Progenitor cell of endocrine pancreas (in vitro differentiated cells): Measurements from ENCODE around the gene SLC27A3. TPM values are rescaled to one million over a fixed set of nuclear protein-coding genes. Genes with fewer than 3 reads are reported as not detected.

ENCODE experiments used
- DNase-seq: peaks from one replicate; pipeline ENCODE4 v3.0.0; 2021; ENCODE audit warnings: low spot score; ENCODE audit not compliant: unreplicated experiment
- H3K27ac Mint-ChIP-seq: 2 replicates; pipeline ENCODE4 v1.8.0; 2021; ENCODE audit warnings: mild to moderate bottlenecking, moderate library complexity, mixed read lengths
- H3K27me3 Mint-ChIP-seq: 2 replicates; pipeline ENCODE4 v1.8.0; 2021; ENCODE audit warnings: mixed read lengths
- H3K36me3 Mint-ChIP-seq: 2 replicates; pipeline ENCODE4 v1.8.0; 2022; ENCODE audit warnings: mixed read lengths; ENCODE audit not compliant: insufficient read depth
- H3K4me1 Mint-ChIP-seq: 2 replicates; pipeline ENCODE4 v1.8.0; 2021; ENCODE audit warnings: low read depth, mixed read lengths
- H3K4me3 Mint-ChIP-seq: 2 replicates; pipeline ENCODE4 v1.8.0; 2021; ENCODE audit warnings: low read depth, mild to moderate bottlenecking, moderate library complexity, mixed read lengths
- H3K9me3 Mint-ChIP-seq: 2 replicates; pipeline ENCODE4 v1.8.0; 2021; ENCODE audit warnings: low read depth, mixed read lengths
- total RNA-seq: library from RNA; stranded (reverse); gene quantifications from 2 replicates; pipeline ENCODE4 v1.2.1, GENCODE V29; 2021
- TF ChIP-seq, protein P1 (sequence below): fragments of 200-600 bp; sonication (generic); IDR thresholded peaks from one replicate; pipeline ENCODE4 v1.5.0; 2021; ENCODE audit warnings: antibody characterized with exemption, mild to moderate bottlenecking; ENCODE audit not compliant: unreplicated experiment

SLC27A3 gene
- total RNA-seq, 1 donor from 2014 or later, result 36.6 TPM

DNA sequence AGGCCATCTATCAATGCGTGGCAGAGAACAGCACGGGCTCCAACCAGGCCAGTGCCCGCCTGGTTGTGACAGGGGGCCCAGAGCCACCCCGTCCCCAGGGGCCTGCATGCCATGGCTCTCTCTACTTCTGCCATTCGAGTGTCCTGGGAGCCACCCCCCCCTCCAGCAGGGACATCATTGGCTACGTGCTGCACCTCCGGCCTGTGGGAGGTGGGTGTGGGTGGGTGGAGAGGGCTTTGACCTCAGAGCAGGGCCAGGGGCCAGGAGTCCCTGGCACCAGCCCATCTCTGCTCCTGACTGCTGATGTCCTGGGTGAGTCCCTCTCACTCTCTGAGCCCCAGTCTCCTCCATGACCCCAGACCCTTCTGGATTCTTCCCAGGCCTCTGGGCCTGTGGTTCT is 25.3 kb downstream of the SLC27A3 start:
- DNase-seq, result no peak
- Mint-ChIP-seq H3K4me3 (no peak overlapping the region), H3K9me3 (no peaks in the 10 kb centered on the region), H3K27me3 (no peaks in the 10 kb centered on the region), H3K27ac (peak overlapping the region; percentile 37), H3K4me1 (no peaks in the 10 kb centered on the region), H3K36me3 (peaks cover 3% of the 10 kb centered on the region)
- TF ChIP-seq, protein P1, sequence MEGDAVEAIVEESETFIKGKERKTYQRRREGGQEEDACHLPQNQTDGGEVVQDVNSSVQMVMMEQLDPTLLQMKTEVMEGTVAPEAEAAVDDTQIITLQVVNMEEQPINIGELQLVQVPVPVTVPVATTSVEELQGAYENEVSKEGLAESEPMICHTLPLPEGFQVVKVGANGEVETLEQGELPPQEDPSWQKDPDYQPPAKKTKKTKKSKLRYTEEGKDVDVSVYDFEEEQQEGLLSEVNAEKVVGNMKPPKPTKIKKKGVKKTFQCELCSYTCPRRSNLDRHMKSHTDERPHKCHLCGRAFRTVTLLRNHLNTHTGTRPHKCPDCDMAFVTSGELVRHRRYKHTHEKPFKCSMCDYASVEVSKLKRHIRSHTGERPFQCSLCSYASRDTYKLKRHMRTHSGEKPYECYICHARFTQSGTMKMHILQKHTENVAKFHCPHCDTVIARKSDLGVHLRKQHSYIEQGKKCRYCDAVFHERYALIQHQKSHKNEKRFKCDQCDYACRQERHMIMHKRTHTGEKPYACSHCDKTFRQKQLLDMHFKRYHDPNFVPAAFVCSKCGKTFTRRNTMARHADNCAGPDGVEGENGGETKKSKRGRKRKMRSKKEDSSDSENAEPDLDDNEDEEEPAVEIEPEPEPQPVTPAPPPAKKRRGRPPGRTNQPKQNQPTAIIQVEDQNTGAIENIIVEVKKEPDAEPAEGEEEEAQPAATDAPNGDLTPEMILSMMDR, result no peak

DNA sequence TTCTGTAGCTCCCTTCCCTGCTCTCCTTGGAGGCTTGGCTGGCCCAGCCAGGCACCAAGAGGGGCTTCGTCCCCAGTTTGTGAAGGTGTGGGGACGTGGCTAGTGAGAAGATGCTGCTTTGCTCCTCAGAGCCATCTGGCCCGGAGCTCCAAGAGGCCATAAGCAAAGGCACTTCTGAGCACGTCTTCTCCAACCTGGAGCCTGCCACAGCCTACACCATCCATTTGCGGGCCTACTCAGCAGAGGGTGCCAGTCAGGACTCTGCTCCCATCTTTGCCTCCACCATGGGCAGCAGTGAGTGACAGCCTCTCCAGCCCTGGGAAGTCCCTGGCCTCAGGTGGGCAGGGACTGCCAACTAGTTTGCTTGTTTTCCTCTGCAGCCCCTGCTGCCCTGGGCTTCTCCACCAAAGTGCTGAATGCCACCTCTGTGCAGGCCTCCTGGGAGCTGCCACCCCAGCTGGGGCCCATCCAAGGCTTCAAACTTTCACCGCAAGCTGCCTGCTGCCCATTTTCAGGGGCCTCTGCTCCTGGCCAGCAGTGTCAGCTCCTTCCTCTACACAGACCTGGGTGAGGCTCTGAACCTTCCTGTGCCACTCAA is 25.9 kb downstream of the SLC27A3 start:
- Mint-ChIP-seq H3K27me3 (no peaks in the 10 kb centered on the region), H3K9me3 (no peaks in the 10 kb centered on the region), H3K36me3 (peaks cover 3% of the 10 kb centered on the region), H3K4me3 (no peak overlapping the region), H3K4me1 (no peaks in the 10 kb centered on the region), H3K27ac (peak overlapping the region; percentile 37)
- no peak for DNase-seq
- TF ChIP-seq, protein P1, result no peak

DNA sequence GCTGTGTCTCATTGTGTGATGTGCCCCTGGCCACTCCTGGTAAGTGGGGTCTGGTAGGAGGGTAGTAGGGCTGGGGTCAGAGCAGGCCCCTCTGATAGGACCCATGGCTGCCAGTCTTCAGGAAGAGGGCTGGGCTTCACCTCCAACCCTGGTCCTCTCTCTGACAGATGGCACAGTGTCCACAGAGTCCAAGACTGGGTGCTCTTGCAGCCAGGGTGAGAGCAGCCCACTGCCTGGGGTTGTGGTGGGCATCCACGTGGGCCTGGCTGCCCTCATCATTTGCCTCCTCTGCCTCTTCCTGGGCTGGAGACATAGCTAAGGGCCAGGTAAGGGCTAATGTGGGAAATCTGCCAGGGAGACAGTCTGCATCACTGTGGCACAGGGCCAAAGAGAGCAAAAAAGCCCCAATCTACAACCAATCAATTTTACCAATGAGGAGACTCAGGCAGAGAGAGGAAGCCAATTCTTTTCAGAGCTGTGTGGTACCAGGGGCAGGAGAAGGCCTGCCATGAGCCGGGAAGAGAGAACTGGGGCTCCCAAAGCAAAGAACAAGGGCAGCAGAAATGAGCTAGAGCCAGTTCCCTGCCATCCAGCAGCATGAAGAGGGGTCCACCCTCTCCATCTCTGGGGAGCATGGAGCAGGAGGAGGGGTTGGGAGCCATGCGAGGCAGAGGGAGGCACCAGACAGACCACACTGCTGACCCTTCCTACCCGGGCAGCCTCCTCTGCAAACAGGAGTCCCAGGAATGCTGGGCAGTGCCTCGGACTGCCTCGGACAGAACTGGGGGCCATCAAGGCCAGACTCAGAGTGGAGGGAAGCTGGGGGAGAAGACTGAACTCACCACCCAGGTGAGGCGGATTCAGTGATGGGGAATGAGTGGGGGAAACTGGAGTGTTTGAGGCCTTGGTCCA is 26.8 kb downstream of the SLC27A3 start:
- TF ChIP-seq, protein P1, result no peak
- no peak for DNase-seq
- no peaks in the 10 kb centered on the region for H3K4me1 Mint-ChIP-seq
- no peaks in the 10 kb centered on the region for H3K27me3 Mint-ChIP-seq
- H3K9me3 Mint-ChIP-seq, result no peaks in the 10 kb centered on the region
- H3K4me3 Mint-ChIP-seq, result no peak overlapping the region
- H3K27ac Mint-ChIP-seq, result no peak overlapping the region
- H3K36me3 Mint-ChIP-seq, result peaks cover 4% of the 10 kb centered on the region

DNA sequence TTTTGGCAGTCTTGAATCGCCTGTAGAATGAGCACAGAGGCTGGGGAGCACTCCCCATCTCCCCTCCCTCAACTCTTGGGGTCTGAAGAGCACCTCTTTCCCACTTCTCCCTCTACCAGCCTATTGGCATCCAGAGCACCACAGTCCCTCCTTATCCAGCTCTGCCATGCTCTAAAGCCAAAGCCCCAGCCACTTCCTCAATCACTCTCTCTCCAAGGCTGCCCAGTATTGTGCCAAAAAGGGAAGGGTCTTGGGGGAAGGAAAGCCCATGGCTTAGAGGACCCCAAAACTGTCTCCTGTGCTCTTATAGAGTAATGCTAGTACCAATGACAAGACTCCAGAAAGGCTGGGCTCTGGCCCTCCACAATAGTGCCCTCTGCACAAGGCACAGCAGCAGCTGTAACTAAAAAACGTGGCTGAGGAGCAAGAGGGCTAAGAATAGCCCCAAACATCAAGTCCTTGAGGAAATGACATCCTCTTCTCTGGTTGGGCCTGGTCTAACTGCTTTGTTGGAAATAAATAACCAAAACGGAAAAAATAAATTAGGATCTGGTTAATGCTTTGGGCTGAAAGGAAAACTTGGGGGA is 28.4 kb downstream of the SLC27A3 start:
- TF ChIP-seq, protein P1, result no peak
- Mint-ChIP-seq H3K27ac (no peak overlapping the region), H3K27me3 (no peaks in the 10 kb centered on the region), H3K4me1 (no peaks in the 10 kb centered on the region), H3K36me3 (peaks cover 10% of the 10 kb centered on the region), H3K4me3 (no peak overlapping the region), H3K9me3 (no peaks in the 10 kb centered on the region)
- DNase-seq, result no peak

DNA sequence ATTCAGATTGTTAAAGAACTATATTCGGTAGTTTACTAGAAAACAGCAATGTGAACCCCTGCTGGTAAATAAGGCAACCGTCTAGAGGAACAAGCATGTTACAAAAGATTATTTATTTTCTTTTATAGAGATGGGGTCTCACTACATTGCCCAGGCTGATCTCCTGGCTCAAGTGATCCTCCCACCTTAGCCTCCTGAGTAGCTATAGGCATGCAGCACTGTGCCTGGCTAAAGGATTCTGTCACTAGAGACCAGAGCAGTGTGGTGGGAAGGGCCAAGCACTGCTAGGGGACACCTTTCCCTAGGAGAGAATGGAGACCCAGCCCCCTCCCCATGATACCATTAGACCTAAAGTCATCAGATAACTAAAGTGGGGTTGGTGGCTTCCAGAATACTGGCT is 28.9 kb downstream of the SLC27A3 start:
- Mint-ChIP-seq H3K4me1 (no peaks in the 10 kb centered on the region), H3K27me3 (no peaks in the 10 kb centered on the region), H3K4me3 (no peak overlapping the region), H3K27ac (peak overlapping the region; percentile 74), H3K36me3 (peaks cover 10% of the 10 kb centered on the region), H3K9me3 (no peaks in the 10 kb centered on the region)
- no peak for DNase-seq
- TF ChIP-seq, protein P1, result no peak
